Keratinocyte (primary cell): Measurements from ENCODE around the gene LRRC10B.

Experiments used
- CTCF ChIP-seq, 3 experiments: IDR thresholded peaks in 1 of 3; conservative IDR thresholded peaks in 1 of 3; optimal IDR thresholded peaks in 1 of 3; 2 replicates in 2 of 3; 3 replicates in 1 of 3; pipeline versions ENCODE3 to v1.5.1; 2011; ENCODE audit warnings: low read length in 3 of 3, mild to moderate bottlenecking in 3 of 3, moderate library complexity in 2 of 3, control low read depth in 1 of 3, inconsistent platforms in 1 of 3; ENCODE audit not compliant: insufficient read depth in 2 of 3; ENCODE audit errors: extremely low read depth in 1 of 3
- EZH2 ChIP-seq: IDR thresholded peaks from one replicate; pipeline ENCODE4 v1.6.1; 2012; ENCODE audit warnings: inconsistent platforms, mild to moderate bottlenecking, low read length, moderate library complexity

GRCh38 chr11:61516191-61516590, 7.6 kb downstream of the LRRC10B start:
- TF ChIP-seq CTCF (optimal IDR thresholded peaks at IDR 0.05 in 1 of 3, IDR thresholded peaks at IDR 0.05 in 1 of 3, conservative IDR thresholded peaks at IDR 0.05 in 1 of 3; ENCODE audit: extremely low read depth in 1 of 3, insufficient read depth in 2 of 3, low read length in 3 of 3) (no peak), EZH2 (no peak)
